GM21786 (cell line): ENCODE results near the gene SORL1.

ENCODE experiments used
- ATAC-seq: cut with Tn5 transposase; IDR thresholded peaks from one replicate; pipeline ENCODE4 v1.9.1; 2021; ENCODE audit not compliant: unreplicated experiment

SORL1 gene

DNA sequence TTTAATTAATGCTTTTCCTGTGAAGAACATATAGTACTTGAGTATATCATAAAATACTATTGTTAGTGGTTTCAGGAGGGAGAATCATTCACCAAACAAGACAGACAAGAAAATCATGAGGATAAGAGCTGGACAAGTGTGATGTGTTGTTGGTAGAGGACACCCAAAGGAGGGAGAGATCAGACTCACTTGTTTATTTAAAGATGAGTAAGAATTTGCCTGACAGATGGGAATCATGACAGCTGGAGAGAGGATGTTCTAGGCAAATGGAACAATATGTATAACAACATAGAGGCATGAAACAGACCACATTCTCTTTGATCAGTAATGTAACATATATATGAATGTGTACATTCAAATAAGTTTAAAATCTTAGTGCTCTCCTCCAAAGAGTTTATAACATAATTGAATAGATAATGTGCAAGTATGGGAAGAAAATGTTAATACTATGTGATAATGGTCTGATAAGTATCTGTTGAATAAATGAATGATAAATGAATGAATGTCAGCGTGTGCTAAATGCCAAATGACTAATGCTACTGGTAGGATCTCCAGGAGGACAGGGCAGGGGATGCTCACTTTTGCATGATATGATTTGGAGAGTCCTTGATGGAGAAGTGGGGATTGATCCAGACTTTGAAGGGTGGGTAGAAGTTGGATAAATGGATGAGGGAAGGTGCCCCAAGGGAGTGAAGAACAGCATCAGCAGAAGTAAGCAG is 229.6 kb downstream of the SORL1 start:
- ATAC-seq: no peak
